ENCODE results near the gene WIPI1.

DNA sequence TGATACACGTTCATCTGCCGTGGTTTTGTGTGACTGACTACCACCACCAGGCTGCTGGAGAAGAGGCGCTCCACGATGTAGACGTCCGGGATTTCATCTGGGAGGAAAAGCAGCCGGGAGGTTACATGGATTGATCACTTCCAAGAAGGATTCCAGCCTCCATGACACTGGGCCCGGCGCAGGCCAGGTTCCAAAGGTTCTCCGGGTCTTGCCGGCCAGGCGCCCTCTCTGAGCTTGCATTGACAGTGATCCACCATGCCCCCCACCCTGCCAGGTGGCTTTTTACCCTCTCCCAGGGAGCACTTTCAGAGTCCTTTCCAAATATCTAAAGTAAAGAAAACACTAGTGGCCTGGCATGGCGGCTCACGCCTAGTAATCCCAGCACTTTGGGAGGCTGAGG, 6.5 kb downstream of the WIPI1 start:
- TF ChIP-seq, protein P1, sequence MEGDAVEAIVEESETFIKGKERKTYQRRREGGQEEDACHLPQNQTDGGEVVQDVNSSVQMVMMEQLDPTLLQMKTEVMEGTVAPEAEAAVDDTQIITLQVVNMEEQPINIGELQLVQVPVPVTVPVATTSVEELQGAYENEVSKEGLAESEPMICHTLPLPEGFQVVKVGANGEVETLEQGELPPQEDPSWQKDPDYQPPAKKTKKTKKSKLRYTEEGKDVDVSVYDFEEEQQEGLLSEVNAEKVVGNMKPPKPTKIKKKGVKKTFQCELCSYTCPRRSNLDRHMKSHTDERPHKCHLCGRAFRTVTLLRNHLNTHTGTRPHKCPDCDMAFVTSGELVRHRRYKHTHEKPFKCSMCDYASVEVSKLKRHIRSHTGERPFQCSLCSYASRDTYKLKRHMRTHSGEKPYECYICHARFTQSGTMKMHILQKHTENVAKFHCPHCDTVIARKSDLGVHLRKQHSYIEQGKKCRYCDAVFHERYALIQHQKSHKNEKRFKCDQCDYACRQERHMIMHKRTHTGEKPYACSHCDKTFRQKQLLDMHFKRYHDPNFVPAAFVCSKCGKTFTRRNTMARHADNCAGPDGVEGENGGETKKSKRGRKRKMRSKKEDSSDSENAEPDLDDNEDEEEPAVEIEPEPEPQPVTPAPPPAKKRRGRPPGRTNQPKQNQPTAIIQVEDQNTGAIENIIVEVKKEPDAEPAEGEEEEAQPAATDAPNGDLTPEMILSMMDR (optimal IDR thresholded peaks at IDR 0.05 in 1 of 3, IDR thresholded peaks at IDR 0.05 in 1 of 3, conservative IDR thresholded peaks at IDR 0.05 in 1 of 3; ENCODE audit: extremely low read depth in 1 of 3, insufficient read depth in 2 of 3, low read length in 3 of 3): no peak
- TF ChIP-seq EZH2 (IDR thresholded peaks at IDR 0.05; ENCODE audit: low read length): no peak

Data from keratinocyte (primary cell).